Subcutaneous adipose tissue (tissue), 4 donors: Measurements from ENCODE around the gene PBLD. TPM values are rescaled to one million over a fixed set of nuclear protein-coding genes. Genes with fewer than 3 reads are reported as not detected.

ENCODE experiments used
- CTCF ChIP-seq: fragments of 450-650 bp; IDR thresholded peaks from one replicate; pipeline ENCODE4 v1.5.1; 2016; ENCODE audit warnings: low read depth, mild to moderate bottlenecking, control low read depth, antibody characterized with exemption, moderate library complexity
- total RNA-seq, 4 donors: library from RNA; depleted of rRNA; stranded (reverse); fragments of >200 nt; gene quantifications; one replicate each; pipeline ENCODE4 v1.1.0, GENCODE V29; 2016

PBLD gene
- total RNA-seq, 4 donors from 2014 or later: 7.7 to 15.4 (median 12.7) TPM

GRCh38 chr10:68242051-68242450 is 90.7 kb downstream of the PBLD start:
- no peak for TF ChIP-seq CTCF

GRCh38 chr10:68239596-68240150 is 93.1 kb downstream of the PBLD start:
- no peak for TF ChIP-seq CTCF

- TF ChIP-seq CTCF: no peak
These were observed 93.7 kb downstream of the PBLD start for GRCh38 chr10:68239069-68239468.

GRCh38 chr10:68238371-68238770 is 94.4 kb downstream of the PBLD start:
- no peak for TF ChIP-seq CTCF

GRCh38 chr10:68237173-68237572 is 95.6 kb downstream of the PBLD start:
- no peak for TF ChIP-seq CTCF

- TF ChIP-seq CTCF: no peak
These were observed 97.1 kb downstream of the PBLD start for GRCh38 chr10:68235581-68235980.

GRCh38 chr10:68235111-68235510 is 97.6 kb downstream of the PBLD start:
- no peak for TF ChIP-seq CTCF

- no peak for TF ChIP-seq CTCF
These were observed 99.7 kb downstream of the PBLD start for GRCh38 chr10:68233046-68233445.
